MM.1S (cell line): Measurements from ENCODE around the gene PDCD10.

Source experiments
- EZH2 ChIP-seq: fragments of 300-600 bp; sonication (generic); optimal IDR thresholded peaks from 2 replicates; pipeline ENCODE3; 2017; ENCODE audit warnings: low read depth, mild to moderate bottlenecking, antibody characterized with exemption, low read length, mixed read lengths
- TF ChIP-seq, protein P1 (sequence below): fragments of 300-600 bp; sonication (generic); IDR thresholded peaks from 2 replicates; pipeline ENCODE4 v1.5.1; 2016; ENCODE audit warnings: antibody characterized with exemption, low read length, mixed read lengths

- no peak for TF ChIP-seq EZH2
- TF ChIP-seq, protein P1, sequence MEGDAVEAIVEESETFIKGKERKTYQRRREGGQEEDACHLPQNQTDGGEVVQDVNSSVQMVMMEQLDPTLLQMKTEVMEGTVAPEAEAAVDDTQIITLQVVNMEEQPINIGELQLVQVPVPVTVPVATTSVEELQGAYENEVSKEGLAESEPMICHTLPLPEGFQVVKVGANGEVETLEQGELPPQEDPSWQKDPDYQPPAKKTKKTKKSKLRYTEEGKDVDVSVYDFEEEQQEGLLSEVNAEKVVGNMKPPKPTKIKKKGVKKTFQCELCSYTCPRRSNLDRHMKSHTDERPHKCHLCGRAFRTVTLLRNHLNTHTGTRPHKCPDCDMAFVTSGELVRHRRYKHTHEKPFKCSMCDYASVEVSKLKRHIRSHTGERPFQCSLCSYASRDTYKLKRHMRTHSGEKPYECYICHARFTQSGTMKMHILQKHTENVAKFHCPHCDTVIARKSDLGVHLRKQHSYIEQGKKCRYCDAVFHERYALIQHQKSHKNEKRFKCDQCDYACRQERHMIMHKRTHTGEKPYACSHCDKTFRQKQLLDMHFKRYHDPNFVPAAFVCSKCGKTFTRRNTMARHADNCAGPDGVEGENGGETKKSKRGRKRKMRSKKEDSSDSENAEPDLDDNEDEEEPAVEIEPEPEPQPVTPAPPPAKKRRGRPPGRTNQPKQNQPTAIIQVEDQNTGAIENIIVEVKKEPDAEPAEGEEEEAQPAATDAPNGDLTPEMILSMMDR = peak; percentile 78
Measured at GRCh38 chr3:167684388-167684993, 50.2 kb downstream of the PDCD10 start.
